GM21737 (cell line): ENCODE measurements around the gene RAPGEF3.

ENCODE experiments used
- ATAC-seq: cut with Tn5 transposase; IDR thresholded peaks from one replicate; pipeline ENCODE4 v1.9.1; 2021; ENCODE audit warnings: mild to moderate bottlenecking, moderate library complexity; ENCODE audit not compliant: unreplicated experiment

RAPGEF3 gene

GRCh38 chr12:47777741-47778558 is 19.3 kb upstream of the RAPGEF3 start:
- no peak for ATAC-seq

GRCh38 chr12:47777151-47777550 is 18.5 kb upstream of the RAPGEF3 start:
- no peak for ATAC-seq

- ATAC-seq, result no peak
These were observed 17.9 kb upstream of the RAPGEF3 start for GRCh38 chr12:47776471-47777143.

GRCh38 chr12:47775100-47775911 is 16.6 kb upstream of the RAPGEF3 start:
- ATAC-seq, result no peak

- ATAC-seq, result no peak
These were observed 16.0 kb upstream of the RAPGEF3 start for GRCh38 chr12:47774663-47775062.

GRCh38 chr12:47773858-47774580 is 15.3 kb upstream of the RAPGEF3 start:
- no peak for ATAC-seq

- ATAC-seq, result peak; percentile 84
These were observed 14.6 kb upstream of the RAPGEF3 start, which contains the start of gene SLC48A1 for GRCh38 chr12:47773062-47773857. Gene SLC48A1, plus strand, starts transcription at chr12:47773238. Its CDS starts 67 bp downstream, at chr12:47773305.

- ATAC-seq, result no peak
These were observed 14.0 kb upstream of the RAPGEF3 start for GRCh38 chr12:47772738-47773061.

GRCh38 chr12:47772094-47772660 is 13.5 kb upstream of the RAPGEF3 start:
- ATAC-seq, result no peak

- no peak for ATAC-seq
These were observed 12.6 kb upstream of the RAPGEF3 start for GRCh38 chr12:47771304-47771703.

- ATAC-seq, result no peak
These were observed 11.5 kb upstream of the RAPGEF3 start for GRCh38 chr12:47770086-47770726.

- no peak for ATAC-seq
These were observed 10.8 kb upstream of the RAPGEF3 start for GRCh38 chr12:47769234-47770085.

- ATAC-seq, result no peak
These were observed 9.7 kb upstream of the RAPGEF3 start for GRCh38 chr12:47768323-47768811.

GRCh38 chr12:47767216-47767724 is 8.6 kb upstream of the RAPGEF3 start:
- ATAC-seq, result no peak

- ATAC-seq, result no peak
These were observed 8.0 kb upstream of the RAPGEF3 start for GRCh38 chr12:47766502-47767215.

GRCh38 chr12:47763481-47764346 is 5.0 kb upstream of the RAPGEF3 start:
- ATAC-seq, result no peak
